Activated naive CD8-positive, alpha-beta T cell treated with anti-CD3 and anti-CD28 coated beads for 36 hours (primary cell): Measurements from ENCODE around the gene NPFF. TPM values are rescaled to one million over a fixed set of nuclear protein-coding genes. Genes with fewer than 3 reads are reported as not detected.

Experiments used
- DNase-seq: peaks from one replicate; pipeline ENCODE4 v3.0.0; 2021
- H3K27ac Mint-ChIP-seq: one replicate; pipeline ENCODE4 v1.8.0; 2022; ENCODE audit warnings: mild to moderate bottlenecking, moderate library complexity, mixed read lengths
- H3K27me3 Mint-ChIP-seq: one replicate; pipeline ENCODE4 v1.8.0; 2022; ENCODE audit warnings: mild to moderate bottlenecking, mixed read lengths
- H3K36me3 Mint-ChIP-seq: one replicate; pipeline ENCODE4 v1.8.0; 2021; ENCODE audit warnings: mild to moderate bottlenecking, mixed read lengths
- H3K4me1 Mint-ChIP-seq: one replicate; pipeline ENCODE4 v1.8.0; 2021; ENCODE audit warnings: mixed read lengths
- H3K4me3 Mint-ChIP-seq: one replicate; pipeline ENCODE4 v1.8.0; 2022; ENCODE audit warnings: mild to moderate bottlenecking, moderate library complexity, mixed read lengths
- H3K9me3 Mint-ChIP-seq: one replicate; pipeline ENCODE4 v1.8.0; 2022; ENCODE audit warnings: mixed read lengths
- total RNA-seq, 2 experiments: library from RNA; stranded (reverse); gene quantifications; one replicate each; pipeline ENCODE4 v1.2.3, GENCODE V29; 2021

NPFF gene
- total RNA-seq, 2 experiments from 2014 or later, result not detected

DNA sequence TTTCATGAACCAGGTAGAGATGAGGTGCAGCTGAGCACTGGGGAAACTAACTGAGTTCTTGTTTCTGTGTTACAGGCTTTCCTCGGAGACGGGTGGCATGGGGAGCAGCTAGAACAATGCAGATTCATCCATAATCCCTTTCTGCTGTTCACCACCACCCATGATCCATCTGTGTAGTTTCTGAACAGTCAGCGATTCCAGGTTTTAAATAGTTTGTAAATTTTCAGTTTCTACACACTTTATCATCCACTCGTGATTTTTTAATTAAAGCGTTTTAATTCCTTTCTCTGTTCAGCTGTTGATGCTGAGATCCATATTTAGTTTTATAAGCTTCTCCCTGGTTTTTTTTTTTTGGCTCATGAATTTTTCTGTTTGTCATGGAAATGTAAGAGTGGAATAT lies 28.0 kb downstream of the NPFF start:
- Mint-ChIP-seq H3K27me3 (no peaks in the 10 kb centered on the region), H3K4me3 (no peak overlapping the region), H3K4me1 (peaks cover 42% of the 10 kb centered on the region), H3K9me3 (no peaks in the 10 kb centered on the region), H3K27ac (peak overlapping the region; percentile 69), H3K36me3 (peaks cover 38% of the 10 kb centered on the region)
- DNase-seq, result no peak

DNA sequence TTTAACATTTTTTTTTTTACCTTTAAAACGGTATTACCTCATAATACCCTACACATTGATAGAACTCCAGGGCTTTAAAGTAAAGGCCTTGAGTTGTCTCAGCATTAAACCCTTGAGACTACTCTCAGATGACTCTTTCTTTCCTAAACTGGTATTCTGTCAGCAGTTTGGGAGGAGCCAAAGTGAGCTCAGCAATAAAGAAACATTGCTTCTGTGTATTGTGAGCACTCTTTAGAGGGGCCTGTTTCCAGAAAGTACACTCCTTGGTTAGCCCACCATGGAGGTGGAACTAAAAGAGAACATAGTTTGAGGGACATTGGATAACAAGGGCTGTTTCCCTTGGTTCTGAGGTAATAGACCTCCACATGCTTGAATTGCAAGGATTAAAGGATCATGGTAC lies 28.4 kb downstream of the NPFF start:
- peaks cover 41% of the 10 kb centered on the region for H3K36me3 Mint-ChIP-seq
- peak overlapping the region; percentile 69 for H3K27ac Mint-ChIP-seq
- no peaks in the 10 kb centered on the region for H3K27me3 Mint-ChIP-seq
- H3K4me1 Mint-ChIP-seq, result peaks cover 45% of the 10 kb centered on the region
- DNase-seq, result no peak
- no peak overlapping the region for H3K4me3 Mint-ChIP-seq
- no peaks in the 10 kb centered on the region for H3K9me3 Mint-ChIP-seq

GRCh38 chr12:53476769-53477209 lies 30.5 kb downstream of the NPFF start:
- Mint-ChIP-seq H3K27ac (peak overlapping the region; percentile 42), H3K36me3 (peaks cover 45% of the 10 kb centered on the region), H3K27me3 (no peaks in the 10 kb centered on the region), H3K4me1 (peaks cover 60% of the 10 kb centered on the region), H3K9me3 (no peaks in the 10 kb centered on the region), H3K4me3 (no peak overlapping the region)
- no peak for DNase-seq

DNA sequence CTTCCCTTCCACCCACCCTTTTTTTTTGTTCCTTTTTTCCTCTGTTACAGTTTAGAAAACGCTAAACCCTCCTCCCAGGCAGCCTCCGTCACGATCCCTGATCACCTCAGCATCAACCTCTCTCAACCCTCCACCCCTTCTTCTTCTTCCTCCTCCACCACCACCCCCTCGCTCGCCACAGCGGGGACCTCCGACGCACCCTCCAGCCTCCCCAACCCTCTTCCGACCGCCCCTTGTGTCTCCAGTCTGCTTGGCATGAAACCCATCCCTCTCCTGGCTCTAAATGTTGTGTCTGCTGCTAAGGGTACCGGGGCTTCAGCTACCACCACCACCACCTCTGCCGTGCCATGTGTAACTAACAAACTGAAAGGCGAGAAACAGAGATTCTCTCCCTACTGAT lies 32.5 kb downstream of the NPFF start:
- Mint-ChIP-seq H3K4me1 (peaks cover 67% of the 10 kb centered on the region), H3K27me3 (no peaks in the 10 kb centered on the region), H3K4me3 (peak overlapping the region; percentile 47), H3K27ac (peak overlapping the region; percentile 85), H3K36me3 (peaks cover 51% of the 10 kb centered on the region), H3K9me3 (no peaks in the 10 kb centered on the region)
- DNase-seq, result no peak

GRCh38 chr12:53474077-53474476 lies 33.2 kb downstream of the NPFF start:
- peaks cover 45% of the 10 kb centered on the region for H3K36me3 Mint-ChIP-seq
- peak overlapping the region; percentile 85 for H3K27ac Mint-ChIP-seq
- DNase-seq, result no peak
- peaks cover 65% of the 10 kb centered on the region for H3K4me1 Mint-ChIP-seq
- H3K27me3 Mint-ChIP-seq, result no peaks in the 10 kb centered on the region
- H3K9me3 Mint-ChIP-seq, result no peaks in the 10 kb centered on the region
- peak overlapping the region; percentile 29 for H3K4me3 Mint-ChIP-seq

GRCh38 chr12:53472056-53472582 lies 35.2 kb downstream of the NPFF start:
- Mint-ChIP-seq H3K4me1 (peaks cover 62% of the 10 kb centered on the region), H3K4me3 (no peak overlapping the region), H3K9me3 (no peaks in the 10 kb centered on the region), H3K27me3 (no peaks in the 10 kb centered on the region), H3K36me3 (peaks cover 52% of the 10 kb centered on the region), H3K27ac (peak overlapping the region; percentile 54)
- no peak for DNase-seq

DNA sequence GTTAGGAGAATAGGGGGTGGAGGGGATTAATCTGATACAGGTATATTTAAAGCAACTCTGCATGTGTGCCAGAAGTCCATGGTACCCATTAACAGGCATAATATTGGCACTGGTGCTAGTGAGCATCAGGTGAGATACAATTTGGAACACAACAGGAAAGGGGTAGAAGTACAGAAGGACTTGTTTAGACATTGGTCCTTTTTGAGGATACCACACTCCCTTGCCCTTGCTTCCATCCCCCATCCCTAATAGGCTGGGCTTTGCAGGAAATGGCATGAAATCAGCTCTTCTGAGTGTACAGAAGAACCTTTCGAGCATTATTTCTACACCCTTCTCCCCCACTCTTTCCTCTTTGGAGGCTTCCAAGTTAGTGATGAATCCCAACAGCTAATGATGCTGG lies 39.0 kb downstream of the NPFF start:
- peaks cover 49% of the 10 kb centered on the region for H3K36me3 Mint-ChIP-seq
- H3K4me1 Mint-ChIP-seq, result peaks cover 40% of the 10 kb centered on the region
- no peak for DNase-seq
- no peaks in the 10 kb centered on the region for H3K27me3 Mint-ChIP-seq
- peak overlapping the region; percentile 30 for H3K27ac Mint-ChIP-seq
- no peaks in the 10 kb centered on the region for H3K9me3 Mint-ChIP-seq
- no peak overlapping the region for H3K4me3 Mint-ChIP-seq

DNA sequence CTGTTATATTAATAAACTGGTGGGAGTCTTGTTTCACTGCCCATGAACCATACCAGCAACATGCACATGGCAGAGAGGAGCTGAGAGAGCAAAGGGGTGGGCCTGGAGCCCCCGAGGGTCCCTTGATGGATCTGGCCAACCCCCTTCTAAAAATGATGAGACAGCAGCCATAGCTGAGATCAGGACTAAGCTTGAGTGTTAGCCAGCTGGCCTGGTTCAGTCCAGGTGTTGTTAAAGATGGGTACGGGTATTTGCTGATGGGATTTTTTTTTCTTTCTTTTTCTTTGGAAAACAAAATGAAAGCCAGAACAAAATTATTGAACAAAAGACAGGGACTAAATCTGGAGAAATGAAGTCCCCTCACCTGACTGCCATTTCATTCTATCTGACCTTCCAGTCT lies 39.4 kb downstream of the NPFF start:
- Mint-ChIP-seq H3K4me3 (no peak overlapping the region), H3K4me1 (peaks cover 42% of the 10 kb centered on the region), H3K9me3 (no peaks in the 10 kb centered on the region), H3K27ac (no peak overlapping the region), H3K27me3 (no peaks in the 10 kb centered on the region), H3K36me3 (peaks cover 52% of the 10 kb centered on the region)
- no peak for DNase-seq

DNA sequence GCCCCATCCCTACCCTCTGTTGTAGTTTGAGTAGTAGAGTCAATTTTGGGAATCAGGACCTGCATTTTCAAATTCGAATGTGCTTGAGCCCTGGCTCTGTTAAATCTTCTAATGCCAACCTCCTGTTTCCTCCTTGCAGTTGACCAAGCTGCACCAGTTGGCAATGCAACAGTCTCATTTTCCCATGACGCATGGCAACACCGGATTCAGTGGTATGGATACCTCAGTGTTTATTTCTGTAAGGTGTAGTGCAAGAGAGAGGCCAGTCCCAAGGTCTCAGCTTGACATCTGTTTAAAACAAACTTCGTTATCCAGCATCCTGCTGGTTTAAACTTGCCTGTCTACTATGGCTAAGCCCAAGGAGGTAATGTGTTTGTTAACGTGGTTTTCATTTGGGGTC lies 40.2 kb downstream of the NPFF start:
- H3K4me1 Mint-ChIP-seq, result peaks cover 41% of the 10 kb centered on the region
- H3K27ac Mint-ChIP-seq, result no peak overlapping the region
- no peak overlapping the region for H3K4me3 Mint-ChIP-seq
- DNase-seq, result no peak
- no peaks in the 10 kb centered on the region for H3K27me3 Mint-ChIP-seq
- H3K36me3 Mint-ChIP-seq, result peaks cover 52% of the 10 kb centered on the region
- H3K9me3 Mint-ChIP-seq, result no peaks in the 10 kb centered on the region

GRCh38 chr12:53466640-53467039 lies 40.6 kb downstream of the NPFF start:
- peaks cover 48% of the 10 kb centered on the region for H3K36me3 Mint-ChIP-seq
- no peak for DNase-seq
- no peak overlapping the region for H3K27ac Mint-ChIP-seq
- H3K27me3 Mint-ChIP-seq, result no peaks in the 10 kb centered on the region
- H3K4me1 Mint-ChIP-seq, result peaks cover 40% of the 10 kb centered on the region
- H3K9me3 Mint-ChIP-seq, result no peaks in the 10 kb centered on the region
- H3K4me3 Mint-ChIP-seq, result no peak overlapping the region

DNA sequence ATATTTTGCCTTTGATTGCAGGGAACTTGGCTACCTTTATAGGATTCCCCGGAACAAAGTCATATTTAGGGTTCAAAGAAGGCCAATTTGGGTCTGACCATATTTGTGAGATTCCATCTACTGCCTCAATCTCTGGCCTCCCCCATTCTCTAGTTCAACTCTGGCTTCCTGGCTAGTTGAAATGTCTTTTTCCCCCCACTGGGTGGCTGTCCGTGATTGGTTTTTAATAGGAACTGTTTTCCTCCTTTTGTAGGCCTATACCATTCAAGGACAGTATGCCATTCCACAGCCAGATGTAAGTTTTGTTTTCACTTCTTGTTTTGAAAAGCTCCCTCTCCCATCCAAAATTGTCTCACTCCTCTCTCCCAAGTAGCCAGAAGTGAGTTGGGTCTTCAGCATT lies 41.6 kb downstream of the NPFF start:
- H3K36me3 Mint-ChIP-seq, result peaks cover 49% of the 10 kb centered on the region
- peaks cover 41% of the 10 kb centered on the region for H3K4me1 Mint-ChIP-seq
- H3K9me3 Mint-ChIP-seq, result no peaks in the 10 kb centered on the region
- no peaks in the 10 kb centered on the region for H3K27me3 Mint-ChIP-seq
- H3K27ac Mint-ChIP-seq, result no peak overlapping the region
- no peak for DNase-seq
- no peak overlapping the region for H3K4me3 Mint-ChIP-seq

DNA sequence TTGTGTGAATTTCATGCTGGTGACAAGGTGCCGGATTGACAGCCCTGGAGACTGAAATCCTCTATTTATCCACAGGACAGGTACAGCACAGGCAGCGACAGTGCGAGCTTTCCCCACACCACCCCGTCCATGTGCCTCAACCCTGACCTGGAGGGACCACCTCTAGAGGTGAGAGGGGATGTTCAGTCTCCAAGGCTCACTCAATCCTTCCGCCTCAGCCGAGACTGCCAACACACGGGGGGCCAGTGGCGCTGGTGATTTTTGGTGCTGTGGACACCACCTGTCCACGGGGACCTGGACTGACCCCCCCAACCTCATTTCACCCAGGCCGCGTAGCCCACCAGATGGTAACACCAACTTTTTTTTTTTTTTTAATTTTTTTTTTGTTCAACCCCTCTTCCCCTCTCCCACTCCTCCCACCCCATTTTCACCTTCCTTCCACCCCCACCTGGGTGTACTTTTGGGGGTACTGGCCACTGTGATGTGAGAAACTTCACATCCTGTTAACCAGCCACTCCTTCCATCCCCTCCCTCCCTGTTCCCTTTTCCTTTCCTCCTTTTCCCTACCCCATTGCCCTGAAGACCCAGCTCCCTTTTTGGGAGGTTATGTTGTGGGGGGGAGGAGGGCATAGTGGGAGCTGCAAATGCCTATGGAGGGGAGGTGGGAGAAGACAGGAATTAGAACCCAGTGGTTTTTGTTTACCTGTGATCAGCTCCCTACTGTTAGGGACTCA lies 42.4 kb downstream of the NPFF start:
- Mint-ChIP-seq H3K4me1 (peaks cover 46% of the 10 kb centered on the region), H3K9me3 (no peaks in the 10 kb centered on the region), H3K27me3 (no peaks in the 10 kb centered on the region), H3K27ac (peak overlapping the region; percentile 56), H3K36me3 (peaks cover 55% of the 10 kb centered on the region), H3K4me3 (no peak overlapping the region)
- DNase-seq, result no peak

DNA sequence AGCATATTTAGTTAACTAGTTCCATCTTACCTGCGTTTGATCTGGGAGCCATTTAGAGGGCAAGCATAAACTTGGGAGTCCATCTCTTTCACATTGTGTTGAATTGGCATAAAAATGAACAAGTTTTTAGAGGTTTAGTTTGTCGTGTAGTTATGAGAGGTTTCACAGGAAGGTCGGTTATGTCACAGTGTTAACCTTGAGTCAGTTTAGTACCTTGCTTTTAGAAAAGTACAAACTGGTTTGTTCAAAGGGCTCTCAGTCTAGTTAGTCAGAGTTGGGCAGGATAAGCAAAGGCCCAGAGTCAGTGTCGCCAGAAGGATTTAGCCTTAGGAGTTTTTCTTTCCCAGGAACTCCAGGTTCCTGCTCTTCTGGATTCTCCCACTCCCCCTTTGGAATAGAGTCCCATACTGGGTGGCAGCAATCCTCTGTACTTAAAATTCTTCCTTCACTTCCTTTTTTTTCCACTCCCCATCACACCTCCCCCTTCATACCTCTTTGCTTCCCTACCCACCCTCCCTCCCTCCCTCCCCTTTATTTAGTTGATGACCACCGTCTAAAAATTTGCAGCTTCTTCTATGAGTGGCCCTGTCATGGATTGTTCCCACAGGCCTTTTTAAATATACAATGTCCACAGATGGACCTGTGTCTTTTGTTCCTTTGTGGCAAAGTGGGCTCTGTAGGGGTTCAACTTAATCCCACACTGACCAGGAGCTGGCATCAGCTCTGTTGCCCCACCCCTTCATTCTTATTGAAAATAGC lies 43.3 kb downstream of the NPFF start:
- H3K4me1 Mint-ChIP-seq, result peaks cover 52% of the 10 kb centered on the region
- no peak for DNase-seq
- H3K9me3 Mint-ChIP-seq, result no peaks in the 10 kb centered on the region
- no peaks in the 10 kb centered on the region for H3K27me3 Mint-ChIP-seq
- H3K36me3 Mint-ChIP-seq, result peaks cover 60% of the 10 kb centered on the region
- peak overlapping the region; percentile 57 for H3K27ac Mint-ChIP-seq
- H3K4me3 Mint-ChIP-seq, result no peak overlapping the region

DNA sequence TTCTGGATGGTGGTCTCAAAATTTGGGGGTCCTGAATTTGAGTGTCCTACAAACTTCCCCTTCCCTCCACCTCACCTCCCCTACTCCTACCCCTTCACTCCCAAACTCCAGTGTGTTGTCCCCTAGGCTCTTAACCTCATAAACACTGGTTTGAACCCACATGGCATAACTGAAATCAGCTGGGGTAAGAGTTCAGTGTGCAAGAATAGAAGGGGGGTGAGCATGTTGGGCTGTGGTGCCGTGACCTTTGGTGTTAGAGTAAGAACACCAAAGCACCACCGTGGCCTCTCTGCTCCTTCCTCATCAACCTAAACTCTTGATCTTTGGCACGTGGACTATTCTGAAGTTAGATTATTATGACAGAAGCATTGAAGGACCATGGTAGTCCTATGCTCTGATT lies 44.3 kb downstream of the NPFF start:
- H3K4me3 Mint-ChIP-seq, result no peak overlapping the region
- H3K27me3 Mint-ChIP-seq, result no peaks in the 10 kb centered on the region
- no peak for DNase-seq
- no peak overlapping the region for H3K27ac Mint-ChIP-seq
- H3K36me3 Mint-ChIP-seq, result peaks cover 62% of the 10 kb centered on the region
- H3K4me1 Mint-ChIP-seq, result peaks cover 48% of the 10 kb centered on the region
- H3K9me3 Mint-ChIP-seq, result no peaks in the 10 kb centered on the region

GRCh38 chr12:53461591-53461990 lies 45.7 kb downstream of the NPFF start:
- no peaks in the 10 kb centered on the region for H3K27me3 Mint-ChIP-seq
- H3K4me3 Mint-ChIP-seq, result no peak overlapping the region
- peaks cover 62% of the 10 kb centered on the region for H3K36me3 Mint-ChIP-seq
- no peaks in the 10 kb centered on the region for H3K9me3 Mint-ChIP-seq
- H3K4me1 Mint-ChIP-seq, result peaks cover 44% of the 10 kb centered on the region
- H3K27ac Mint-ChIP-seq, result no peak overlapping the region
- no peak for DNase-seq
